ENCODE results near the gene SPDYE6.
"Not testable (repeated sequence)": the region's sequence is repeated elsewhere in the genome, so short reads cannot be mapped to it uniquely, and the experiment has no call there.

DNA sequence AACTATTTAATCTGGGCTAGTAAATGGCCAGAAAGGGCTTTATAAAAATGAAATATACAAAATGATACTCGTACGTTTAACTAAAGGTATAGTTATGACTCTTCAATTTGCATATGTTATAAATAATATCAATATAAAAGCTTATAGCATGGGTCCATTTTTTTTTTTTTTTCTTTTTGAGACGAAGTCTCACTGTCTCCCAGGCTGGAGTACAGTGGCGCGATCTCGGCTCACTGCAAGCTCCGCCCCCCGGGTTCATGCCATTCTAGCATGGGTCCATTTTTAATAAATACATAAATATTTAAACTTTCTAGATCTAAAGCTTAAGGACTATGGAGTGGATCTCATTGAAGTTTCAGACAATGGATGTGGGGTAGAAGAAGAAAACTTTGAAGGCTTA, 19.2 kb downstream of the SPDYE6 start:
- TF ChIP-seq CTCF (IDR thresholded peaks at IDR 0.05; ENCODE audit: poor library complexity, severe bottlenecking); POLR2AphosphoS5 (IDR thresholded peaks at IDR 0.05); REST (IDR thresholded peaks at IDR 0.05; ENCODE audit: borderline replicate concordance); EZH2 (IDR thresholded peaks at IDR 0.05; ENCODE audit: borderline replicate concordance, insufficient read depth, low read length, poor library complexity, severe bottlenecking); SMC3 (conservative IDR thresholded peaks at IDR 0.05; ENCODE audit: poor library complexity); TAF1 (IDR thresholded peaks at IDR 0.05; ENCODE audit: low read depth); EP300 (conservative IDR thresholded peaks at IDR 0.05; ENCODE audit: poor library complexity, severe bottlenecking); RAD21 (conservative IDR thresholded peaks at IDR 0.05): not testable (repeated sequence)

Data from neural cell (in vitro differentiated cells).